IPS DF 6.9 (cell line): ENCODE measurements around the gene AQP12A.

Experiments used
- DNase-seq: peaks from one replicate; pipeline ENCODE4 v3.0.0-alpha.2; 2013; ENCODE audit warnings: low read depth, low spot score
- H3K27ac ChIP-seq: one replicate; pipeline ENCODE4 v1.5.1; 2013; ENCODE audit warnings: low read length, control low read depth
- H3K27me3 ChIP-seq: 2 replicates; pipeline ENCODE4 v1.6.1; 2013; ENCODE audit warnings: mild to moderate bottlenecking, low read length; ENCODE audit not compliant: control insufficient read depth, insufficient read depth
- H3K36me3 ChIP-seq: 2 replicates; pipeline ENCODE4 v1.6.1; 2013; ENCODE audit warnings: low read length; ENCODE audit not compliant: control insufficient read depth, insufficient read depth
- H3K4me1 ChIP-seq: 2 replicates; pipeline ENCODE4 v1.6.1; 2013; ENCODE audit warnings: low read length; ENCODE audit not compliant: control insufficient read depth, insufficient read depth
- H3K4me3 ChIP-seq: 2 replicates; pipeline ENCODE4 v1.5.1; 2013; ENCODE audit warnings: mild to moderate bottlenecking, low read length
- H3K9me3 ChIP-seq: 2 replicates; pipeline ENCODE4 v1.6.1; 2013; ENCODE audit warnings: low read length, inconsistent platforms; ENCODE audit not compliant: control insufficient read depth, insufficient read depth
- WGBS: extraction: QIAGEN DNeasy Blood & Tissue Kit; methylation state at CpG from one replicate; pipeline ENCODE4 v1.1.7; 2013; ENCODE audit warnings: mixed read lengths, missing lambda C conversion rate; ENCODE audit not compliant: insufficient read length, insufficient coverage; 5-methylcytosine and 5-hydroxymethylcytosine counted together

AQP12A gene

DNA sequence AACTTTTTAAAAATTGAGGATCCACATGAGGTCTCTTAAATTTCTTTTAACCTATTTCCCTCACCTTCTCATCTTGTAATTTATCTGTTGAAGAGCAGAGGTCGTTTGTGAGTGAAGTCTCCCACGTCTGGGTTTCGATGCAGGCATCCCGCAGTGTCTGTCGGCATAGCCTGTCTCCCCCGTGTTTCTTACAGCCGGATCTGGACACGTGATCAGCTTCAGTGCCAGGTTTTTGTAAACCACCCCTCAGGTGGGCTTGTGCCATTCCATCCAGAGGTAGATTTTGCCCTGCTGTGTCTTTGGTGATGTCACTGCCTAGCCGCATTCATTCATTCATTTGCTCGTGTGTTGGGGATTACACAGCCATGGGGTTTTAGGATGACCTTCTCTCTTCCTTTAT is 16.2 kb downstream of the AQP12A start:
- Histone ChIP-seq H3K27ac (no peak overlapping the region), H3K9me3 (no peaks in the 10 kb centered on the region), H3K4me3 (no peak overlapping the region), H3K4me1 (no peaks in the 10 kb centered on the region), H3K27me3 (no peaks in the 10 kb centered on the region), H3K36me3 (no peaks in the 10 kb centered on the region)
- WGBS = no CpG with 5 or more reads among the region's 10 CpGs
- DNase-seq = no peak

DNA sequence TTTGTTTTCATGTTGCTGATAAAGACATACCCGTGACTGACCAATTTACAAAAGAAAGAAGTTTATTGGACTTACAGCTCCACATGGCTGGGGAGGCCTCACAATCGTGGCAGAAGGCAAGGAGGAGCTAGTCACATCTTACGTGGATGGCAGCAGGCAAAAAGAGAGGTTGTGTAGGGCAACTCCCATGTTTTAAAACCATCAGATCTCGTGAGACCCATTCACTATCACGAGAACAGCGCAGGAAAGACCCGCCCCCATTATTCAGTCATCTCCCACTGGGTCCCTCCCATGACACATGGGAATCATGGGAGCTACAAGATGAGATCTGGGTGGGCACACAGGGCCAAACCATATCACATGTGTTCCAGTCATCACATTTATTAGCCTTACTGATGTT is 16.8 kb downstream of the AQP12A start:
- no peaks in the 10 kb centered on the region for H3K9me3 ChIP-seq
- DNase-seq = no peak
- no peak overlapping the region for H3K4me3 ChIP-seq
- no peaks in the 10 kb centered on the region for H3K4me1 ChIP-seq
- H3K27me3 ChIP-seq = no peaks in the 10 kb centered on the region
- H3K36me3 ChIP-seq = no peaks in the 10 kb centered on the region
- WGBS = no CpG with 5 or more reads among the region's 7 CpGs
- no peak overlapping the region for H3K27ac ChIP-seq

DNA sequence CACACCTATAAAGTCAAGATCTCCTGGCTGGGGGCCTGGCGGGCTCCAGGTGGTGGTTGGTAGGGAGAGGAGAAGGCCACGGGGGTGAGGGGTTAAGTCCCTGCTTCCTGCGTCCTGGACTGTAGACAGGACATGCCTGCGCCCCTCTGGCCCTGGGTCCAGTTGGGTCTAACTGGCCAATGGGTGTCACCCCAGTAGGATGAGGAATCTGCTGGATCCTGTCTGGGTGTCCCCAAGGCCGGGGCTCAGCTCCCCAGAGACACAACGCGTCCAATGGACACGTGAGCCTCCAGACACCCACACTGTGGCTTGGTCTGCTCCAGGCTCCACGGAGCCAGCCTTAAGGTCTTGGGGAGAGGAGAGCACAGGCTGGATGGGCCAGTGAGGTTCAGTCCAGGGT is 19.6 kb downstream of the AQP12A start:
- DNase-seq = no peak
- Histone ChIP-seq H3K4me1 (no peaks in the 10 kb centered on the region), H3K27ac (no peak overlapping the region), H3K27me3 (no peaks in the 10 kb centered on the region), H3K36me3 (no peaks in the 10 kb centered on the region; the same call in 1 of the 2 replicates), H3K9me3 (no peaks in the 10 kb centered on the region), H3K4me3 (no peak overlapping the region)
- WGBS = no CpG with 5 or more reads among the region's 9 CpGs

DNA sequence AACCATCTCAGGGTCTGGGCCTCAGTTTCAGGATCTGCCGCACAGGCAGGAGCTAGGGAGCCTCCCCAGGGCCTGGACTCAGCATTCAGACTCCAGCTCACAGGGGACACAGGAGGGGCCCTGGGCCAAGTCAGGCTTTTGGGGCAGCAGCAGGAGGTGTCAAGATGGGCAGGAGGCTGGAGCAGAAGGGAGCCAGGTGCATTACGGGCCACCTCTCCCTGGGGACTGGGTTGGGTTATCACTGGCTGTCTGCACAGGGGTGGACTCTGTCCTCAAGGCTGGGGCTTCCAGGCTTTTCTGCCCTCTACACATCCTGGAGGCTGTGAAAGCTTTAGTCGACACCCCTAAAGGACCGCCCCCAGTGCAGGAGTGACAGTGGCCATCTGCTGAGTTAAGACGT is 20.0 kb downstream of the AQP12A start:
- WGBS = no CpG with 5 or more reads among the region's 5 CpGs
- Histone ChIP-seq H3K27me3 (no peaks in the 10 kb centered on the region), H3K36me3 (no peaks in the 10 kb centered on the region; the same call in 1 of the 2 replicates), H3K27ac (no peak overlapping the region), H3K4me1 (no peaks in the 10 kb centered on the region), H3K4me3 (no peak overlapping the region), H3K9me3 (no peaks in the 10 kb centered on the region)
- no peak for DNase-seq

DNA sequence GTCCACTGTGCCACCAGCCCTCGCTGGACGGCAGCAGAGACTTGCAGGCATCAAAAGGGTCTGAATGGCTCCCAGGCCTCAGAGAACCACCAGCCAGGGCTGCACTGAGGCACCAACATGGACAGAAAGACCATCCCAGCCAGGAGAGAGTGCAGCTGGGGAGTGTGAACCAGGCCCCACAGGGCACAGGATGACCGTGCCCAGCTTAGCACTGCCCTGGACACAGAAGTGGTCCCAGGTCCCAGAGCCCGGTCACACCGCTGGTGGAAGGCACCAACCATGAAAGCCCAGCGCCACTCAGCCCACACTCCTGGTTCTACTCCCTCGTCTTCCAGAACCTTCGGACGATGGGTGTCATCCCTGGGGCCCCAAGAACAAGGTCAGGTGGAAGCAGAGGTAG is 20.5 kb downstream of the AQP12A start:
- no CpG with 5 or more reads among the region's 9 CpGs for WGBS
- no peak overlapping the region for H3K27ac ChIP-seq
- H3K4me3 ChIP-seq = no peak overlapping the region
- peaks cover 2% of the 10 kb centered on the region; the same call in 1 of the 2 replicates for H3K36me3 ChIP-seq
- no peaks in the 10 kb centered on the region for H3K9me3 ChIP-seq
- no peak for DNase-seq
- H3K27me3 ChIP-seq = no peaks in the 10 kb centered on the region
- no peaks in the 10 kb centered on the region for H3K4me1 ChIP-seq

DNA sequence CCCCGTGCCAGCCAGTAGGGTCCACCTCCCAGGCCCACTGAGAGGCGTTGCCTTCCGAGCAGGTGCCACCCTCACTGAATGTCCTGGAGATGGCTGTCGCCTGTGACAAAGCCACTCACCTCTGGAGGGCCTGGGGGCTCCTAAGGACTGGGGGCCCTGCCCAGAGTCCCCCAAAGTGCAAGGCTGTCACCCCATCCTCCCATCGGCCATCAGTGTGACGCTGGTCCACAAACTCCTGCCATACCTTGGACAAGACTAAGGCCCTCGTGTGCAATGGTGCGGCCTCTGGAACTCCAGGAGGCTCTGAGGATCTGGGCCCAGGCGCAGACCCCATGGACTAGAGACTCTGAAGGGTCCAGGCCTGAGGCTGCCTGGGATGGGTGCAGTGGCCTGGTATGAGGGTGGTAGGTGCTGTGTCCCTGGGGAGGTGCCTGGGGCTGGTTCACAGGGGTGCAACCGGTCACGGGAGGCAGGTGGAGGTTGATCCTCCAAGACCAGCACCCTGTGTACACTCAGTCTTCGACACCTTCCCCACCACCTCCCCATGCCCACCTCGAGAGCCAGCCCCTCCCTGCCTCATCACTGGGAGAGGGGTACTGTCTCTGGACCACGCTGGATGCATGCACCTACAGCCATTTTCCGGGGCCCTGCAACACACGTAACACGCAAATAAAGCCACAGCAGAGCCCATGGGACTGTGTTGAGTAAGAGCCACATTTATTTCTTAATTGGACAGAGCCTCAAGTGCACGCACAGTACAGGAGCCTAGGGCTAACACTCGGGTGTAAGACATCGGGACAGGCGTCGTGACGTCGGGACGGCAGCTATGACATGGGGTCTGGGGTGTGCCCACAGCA is 21.6 kb downstream of the AQP12A start:
- no peak for DNase-seq

DNA sequence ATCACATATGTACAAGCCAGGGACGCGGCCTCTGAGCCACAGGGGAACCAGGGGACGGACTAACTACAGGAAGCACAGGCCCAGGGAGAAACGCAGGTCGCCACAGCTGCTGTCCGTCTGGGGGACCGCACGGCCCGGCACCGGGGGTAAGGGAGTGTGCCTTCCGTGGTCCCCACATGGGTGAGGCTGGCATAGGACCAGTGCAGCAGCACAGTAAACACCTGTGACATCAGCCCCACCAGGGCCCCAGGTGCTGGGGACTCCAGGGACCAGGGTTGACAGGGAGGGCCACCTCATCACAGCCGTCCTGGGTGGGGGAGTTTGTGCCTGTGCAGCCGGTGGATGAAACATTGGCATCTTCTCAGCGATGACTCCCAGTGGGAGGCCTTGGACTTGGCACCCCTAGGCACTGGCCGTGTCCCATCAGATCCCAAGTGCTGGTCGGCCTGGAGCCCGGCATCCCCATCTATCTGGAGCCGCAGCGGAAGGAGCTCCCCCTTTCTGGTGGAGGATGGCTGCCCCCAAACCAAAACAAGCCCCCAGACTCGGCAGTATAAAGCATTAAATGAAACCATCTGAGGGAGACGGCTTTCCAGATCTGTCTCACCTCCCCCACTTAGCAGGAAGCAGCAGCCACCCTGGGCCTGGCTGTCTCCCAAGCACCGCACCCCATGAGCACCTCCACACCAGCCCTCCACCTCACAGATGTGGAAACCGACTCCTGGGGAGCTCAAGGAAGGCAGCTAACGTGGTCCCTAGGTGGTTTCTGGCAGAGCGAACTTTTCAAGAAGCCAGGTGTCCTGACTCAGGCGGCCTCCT is 22.5 kb downstream of the AQP12A start:
- Histone ChIP-seq H3K4me3 (no peak overlapping the region), H3K9me3 (no peaks in the 10 kb centered on the region), H3K27ac (no peak overlapping the region), H3K4me1 (no peaks in the 10 kb centered on the region), H3K36me3 (peaks cover 21% of the 10 kb centered on the region), H3K27me3 (no peaks in the 10 kb centered on the region)
- WGBS = no CpG with 5 or more reads among the region's 26 CpGs
- DNase-seq = no peak

More for the DNA sequence above, 21.6 kb downstream of the AQP12A start:
- H3K27ac ChIP-seq = no peak overlapping the region
- WGBS = no CpG with 5 or more reads among the region's 25 CpGs
- no peak overlapping the region for H3K4me3 ChIP-seq
- H3K36me3 ChIP-seq = peaks cover 14% of the 10 kb centered on the region
- H3K4me1 ChIP-seq = no peaks in the 10 kb centered on the region
- no peaks in the 10 kb centered on the region for H3K27me3 ChIP-seq
- H3K9me3 ChIP-seq = no peaks in the 10 kb centered on the region

DNA sequence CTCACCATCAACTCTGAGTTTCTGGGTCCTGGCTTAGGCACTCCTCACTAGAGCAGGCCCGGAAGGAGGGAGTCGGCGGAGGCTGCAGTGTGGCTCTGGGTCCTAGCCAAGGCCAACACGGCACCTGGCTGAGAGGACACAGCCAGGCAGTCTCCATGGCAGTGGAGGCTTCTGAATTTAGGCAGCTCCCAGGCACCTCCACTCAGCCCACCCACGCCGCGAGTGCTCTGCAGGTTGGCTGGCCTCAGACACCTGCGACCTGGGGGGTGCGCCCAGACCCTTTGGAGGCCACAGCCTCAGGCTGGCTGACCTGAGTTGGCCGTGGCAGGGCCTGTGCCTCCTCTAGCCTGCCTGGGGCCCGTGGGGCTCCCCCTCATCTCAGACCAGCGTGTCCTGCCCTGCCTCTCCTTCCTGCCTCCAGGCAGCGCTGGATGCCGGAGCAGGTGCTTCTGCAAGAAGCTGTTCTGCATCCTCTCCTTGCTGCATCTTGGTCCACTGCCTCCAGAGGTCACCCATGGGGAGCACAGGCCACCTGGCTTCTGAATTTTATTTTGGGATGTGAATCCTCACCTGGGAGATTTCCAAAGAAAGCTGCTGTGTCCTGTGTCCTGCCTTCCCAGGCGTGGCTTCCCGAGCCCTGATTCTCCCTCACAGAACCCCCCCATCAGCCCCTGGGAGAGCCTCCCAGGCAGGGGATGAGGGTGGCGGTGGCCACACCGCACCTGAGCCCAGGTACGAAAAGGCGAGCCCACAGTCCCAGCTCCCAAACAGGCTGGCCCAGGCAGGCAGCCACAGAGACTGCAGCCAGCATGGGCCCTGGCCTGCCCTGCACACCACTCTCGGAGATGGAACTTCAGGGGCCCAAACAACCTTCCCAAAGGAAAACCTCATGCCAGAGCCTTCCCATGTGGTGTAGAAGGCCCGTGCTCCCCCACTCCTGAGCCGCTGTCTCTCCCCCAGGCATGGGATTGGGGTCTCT is 23.4 kb downstream of the AQP12A start:
- Histone ChIP-seq H3K4me3 (no peak overlapping the region), H3K27ac (no peak overlapping the region), H3K4me1 (no peaks in the 10 kb centered on the region), H3K9me3 (no peaks in the 10 kb centered on the region), H3K27me3 (no peaks in the 10 kb centered on the region), H3K36me3 (peaks cover 27% of the 10 kb centered on the region)
- DNase-seq = no peak
- WGBS = no CpG with 5 or more reads among the region's 23 CpGs

DNA sequence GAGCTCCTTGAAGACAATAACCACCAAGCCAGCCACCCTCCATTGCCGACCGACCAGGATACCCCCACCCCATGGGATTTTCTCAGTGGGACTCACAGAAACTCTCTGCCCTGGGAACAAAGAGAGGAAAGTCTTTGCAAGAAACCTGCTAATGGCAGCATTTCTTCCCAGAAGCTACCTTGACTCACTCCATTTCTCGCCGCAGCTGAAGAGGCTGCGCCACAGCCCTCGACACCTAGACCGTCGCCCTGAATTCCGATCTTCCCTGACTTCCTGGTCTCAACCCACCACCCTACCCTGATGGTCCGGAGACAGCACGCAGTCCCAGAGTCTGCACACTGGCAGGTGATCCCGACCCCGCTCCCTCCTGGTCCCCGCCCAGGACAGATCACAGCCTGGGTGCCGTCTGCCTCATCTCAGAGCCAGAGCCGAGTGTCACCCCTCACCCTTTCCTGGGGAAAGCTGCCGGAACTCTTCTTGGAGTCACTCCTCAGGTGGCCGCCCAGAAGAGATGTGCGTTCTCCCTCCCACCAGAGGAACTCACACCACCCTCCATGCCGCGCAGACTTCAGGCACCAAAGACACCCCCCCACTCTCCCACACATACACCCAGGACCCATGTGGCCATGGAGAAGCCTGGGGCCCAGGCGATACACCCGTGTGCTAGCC is 24.6 kb downstream of the AQP12A start:
- no peaks in the 10 kb centered on the region for H3K4me1 ChIP-seq
- no peaks in the 10 kb centered on the region for H3K9me3 ChIP-seq
- H3K36me3 ChIP-seq = peaks cover 27% of the 10 kb centered on the region
- H3K27me3 ChIP-seq = no peaks in the 10 kb centered on the region
- H3K4me3 ChIP-seq = no peak overlapping the region
- WGBS = no CpG with 5 or more reads among the region's 23 CpGs
- H3K27ac ChIP-seq = no peak overlapping the region
- DNase-seq = no peak
